IPS-18c (cell line): ENCODE results near the gene KCNC1.

ENCODE experiments used
- H3K4me3 ChIP-seq: 2 replicates; pipeline ENCODE4 v1.7.0; 2013; ENCODE audit warnings: low read depth, mild to moderate bottlenecking, low read length, moderate library complexity; ENCODE audit not compliant: insufficient read depth
- H3K9me3 ChIP-seq: one replicate; pipeline ENCODE4 v1.6.1; 2013; ENCODE audit warnings: mild to moderate bottlenecking, low read length, moderate library complexity; ENCODE audit not compliant: control insufficient read depth, insufficient read depth

Gene KCNC1

GRCh38 chr11:17775035-17775348, 40.4 kb downstream of the KCNC1 start:
- no peaks in the 10 kb centered on the region for H3K9me3 ChIP-seq

GRCh38 chr11:17775507-17776211, 41.1 kb downstream of the KCNC1 start:
- Histone ChIP-seq H3K9me3 (no peaks in the 10 kb centered on the region), H3K4me3 (no peak overlapping the region)

More at GRCh38 chr11:17775035-17775348, 40.4 kb downstream of the KCNC1 start:
- no peak overlapping the region for H3K4me3 ChIP-seq

GRCh38 chr11:17776212-17776875, 41.8 kb downstream of the KCNC1 start:
- Histone ChIP-seq H3K9me3 (no peaks in the 10 kb centered on the region), H3K4me3 (no peak overlapping the region)

GRCh38 chr11:17777086-17777737, 42.6 kb downstream of the KCNC1 start:
- Histone ChIP-seq H3K9me3 (no peaks in the 10 kb centered on the region), H3K4me3 (no peak overlapping the region)

- Histone ChIP-seq H3K9me3 (no peaks in the 10 kb centered on the region), H3K4me3 (no peak overlapping the region)
Measured at GRCh38 chr11:17777738-17778091, 43.1 kb downstream of the KCNC1 start.

- Histone ChIP-seq H3K4me3 (no peak overlapping the region), H3K9me3 (no peaks in the 10 kb centered on the region)
Measured at GRCh38 chr11:17778352-17778751, 43.8 kb downstream of the KCNC1 start.

GRCh38 chr11:17778956-17779860, 44.6 kb downstream of the KCNC1 start:
- no peaks in the 10 kb centered on the region for H3K9me3 ChIP-seq

GRCh38 chr11:17779861-17780594, 45.4 kb downstream of the KCNC1 start:
- Histone ChIP-seq H3K4me3 (no peak overlapping the region), H3K9me3 (no peaks in the 10 kb centered on the region)

More at GRCh38 chr11:17778956-17779860, 44.6 kb downstream of the KCNC1 start:
- no peak overlapping the region for H3K4me3 ChIP-seq

- Histone ChIP-seq H3K9me3 (no peaks in the 10 kb centered on the region), H3K4me3 (no peak overlapping the region)
Measured at GRCh38 chr11:17780668-17781067, 46.1 kb downstream of the KCNC1 start.

- Histone ChIP-seq H3K4me3 (no peak overlapping the region), H3K9me3 (no peaks in the 10 kb centered on the region)
Measured at GRCh38 chr11:17781221-17781620, 46.6 kb downstream of the KCNC1 start.

GRCh38 chr11:17781626-17782025, 47.0 kb downstream of the KCNC1 start:
- H3K9me3 ChIP-seq = no peaks in the 10 kb centered on the region
- H3K4me3 ChIP-seq = no peak overlapping the region

GRCh38 chr11:17782145-17782544, 47.6 kb downstream of the KCNC1 start:
- no peak overlapping the region for H3K4me3 ChIP-seq
- H3K9me3 ChIP-seq = no peaks in the 10 kb centered on the region

- Histone ChIP-seq H3K9me3 (no peaks in the 10 kb centered on the region), H3K4me3 (no peak overlapping the region)
Measured at GRCh38 chr11:17782603-17783337, 48.2 kb downstream of the KCNC1 start.

GRCh38 chr11:17783878-17784277, 49.3 kb downstream of the KCNC1 start:
- Histone ChIP-seq H3K4me3 (no peak overlapping the region), H3K9me3 (no peaks in the 10 kb centered on the region)

- no peak overlapping the region for H3K4me3 ChIP-seq
Measured at GRCh38 chr11:17786824-17787525, 52.4 kb downstream of the KCNC1 start.

GRCh38 chr11:17788084-17788483, 53.5 kb downstream of the KCNC1 start:
- H3K9me3 ChIP-seq = no peaks in the 10 kb centered on the region
- H3K4me3 ChIP-seq = no peak overlapping the region

More at GRCh38 chr11:17786824-17787525, 52.4 kb downstream of the KCNC1 start:
- H3K9me3 ChIP-seq = no peaks in the 10 kb centered on the region
